H9 (cell line): ENCODE results near the gene THAP5. TPM values are rescaled to one million over a fixed set of nuclear protein-coding genes. Genes with fewer than 3 reads are reported as not detected.

Source experiments
- DNase-seq: peaks from one replicate; pipeline ENCODE4 v3.0.0-alpha.2; 2017
- H2AFZ ChIP-seq: one replicate; pipeline ENCODE4 v1.6.1; 2013; ENCODE audit warnings: mild to moderate bottlenecking, low read length, control low read depth, moderate library complexity
- H2AK5ac ChIP-seq: 2 replicates; pipeline ENCODE4 v1.6.1; 2013; ENCODE audit warnings: low read length, control low read depth, mixed read lengths; ENCODE audit not compliant: insufficient read length
- H2BK120ac ChIP-seq: one replicate; pipeline ENCODE4 v1.6.1; 2013; ENCODE audit warnings: low read depth, mild to moderate bottlenecking, low read length, control low read depth, inconsistent platforms; ENCODE audit not compliant: poor library complexity, severe bottlenecking
- H2BK12ac ChIP-seq: 2 replicates; pipeline ENCODE4 v1.6.1; 2013; ENCODE audit warnings: low read length, control low read depth, mixed read lengths, low read depth; ENCODE audit not compliant: insufficient read length
- H2BK15ac ChIP-seq: 2 replicates; pipeline ENCODE4 v1.6.1; 2013; ENCODE audit warnings: low read depth, low read length, control low read depth
- H2BK20ac ChIP-seq: one replicate; pipeline ENCODE4 v1.6.1; 2013; ENCODE audit warnings: low read depth, mild to moderate bottlenecking, low read length, control low read depth, inconsistent platforms; ENCODE audit not compliant: poor library complexity, severe bottlenecking
- H2BK5ac ChIP-seq: 2 replicates; pipeline ENCODE4 v1.6.1; 2013; ENCODE audit warnings: low read length, control low read depth, mixed read lengths; ENCODE audit not compliant: insufficient read length
- H3K14ac ChIP-seq: 2 replicates; pipeline ENCODE4 v1.6.1; 2013; ENCODE audit warnings: low read length, control low read depth; ENCODE audit not compliant: insufficient read depth
- H3K18ac ChIP-seq: 2 replicates; pipeline ENCODE4 v1.6.1; 2013; ENCODE audit warnings: low read depth, mild to moderate bottlenecking, mixed read lengths, low read length, control low read depth; ENCODE audit not compliant: insufficient read length
- H3K23ac ChIP-seq: 2 replicates; pipeline ENCODE4 v1.6.1; 2013; ENCODE audit warnings: low read length, control low read depth, mixed read lengths, low read depth; ENCODE audit not compliant: insufficient read length
- H3K23me2 ChIP-seq: 2 replicates; pipeline ENCODE4 v1.6.1; 2013; ENCODE audit warnings: low read depth, mild to moderate bottlenecking, mixed read lengths, low read length, control low read depth; ENCODE audit not compliant: insufficient read length, poor library complexity, severe bottlenecking
- H3K27ac ChIP-seq: 2 replicates; pipeline ENCODE4 v1.5.1; 2013; ENCODE audit warnings: low read length, control low read depth, mixed read lengths, low read depth; ENCODE audit not compliant: insufficient read length
- H3K27me3 ChIP-seq: 2 replicates; pipeline ENCODE4 v1.6.1; 2013; ENCODE audit warnings: low read length, control low read depth, inconsistent platforms; ENCODE audit not compliant: insufficient read depth
- H3K4ac ChIP-seq: 2 replicates; pipeline ENCODE4 v1.6.1; 2013; ENCODE audit warnings: low read depth, mild to moderate bottlenecking, control low read depth, inconsistent platforms, low read length, moderate library complexity
- H3K4me1 ChIP-seq: 2 replicates; pipeline ENCODE4 v1.6.1; 2013; ENCODE audit warnings: low read length, control low read depth, inconsistent platforms; ENCODE audit not compliant: insufficient read depth
- H3K4me2 ChIP-seq: 2 replicates; pipeline ENCODE4 v1.6.1; 2013; ENCODE audit warnings: low read length, control low read depth, mixed read lengths; ENCODE audit not compliant: insufficient read length, insufficient read depth
- H3K56ac ChIP-seq: 2 replicates; pipeline ENCODE4 v1.6.1; 2013; ENCODE audit warnings: low read depth, mild to moderate bottlenecking, mixed read lengths, low read length, control low read depth; ENCODE audit not compliant: insufficient read length
- H3K79me1 ChIP-seq: 2 replicates; pipeline ENCODE4 v1.6.1; 2013; ENCODE audit warnings: low read depth, mild to moderate bottlenecking, moderate library complexity, low read length, control low read depth, inconsistent platforms; ENCODE audit not compliant: insufficient read depth, poor library complexity, severe bottlenecking
- H3K79me2 ChIP-seq: 2 replicates; pipeline ENCODE4 v1.6.1; 2013; ENCODE audit warnings: low read length, control low read depth, inconsistent platforms; ENCODE audit not compliant: insufficient read depth
- H3K9ac ChIP-seq: 2 replicates; pipeline ENCODE4 v1.6.1; 2013; ENCODE audit warnings: low read length, control low read depth, mixed read lengths; ENCODE audit not compliant: insufficient read length; ENCODE audit errors: extremely low read depth
- H3K9me3 ChIP-seq: one replicate; pipeline ENCODE4 v1.6.1; 2013; ENCODE audit warnings: low read depth, low read length, inconsistent platforms; ENCODE audit not compliant: control insufficient read depth
- H3T11ph ChIP-seq: one replicate; pipeline ENCODE4 v1.6.1; 2013; ENCODE audit warnings: mild to moderate bottlenecking, low read length, control low read depth, inconsistent platforms
- H4K20me1 ChIP-seq: one replicate; pipeline ENCODE4 v1.6.1; 2013; ENCODE audit not compliant: control insufficient read depth, insufficient read length, insufficient read depth
- H4K5ac ChIP-seq: 2 replicates; pipeline ENCODE4 v1.6.1; 2013; ENCODE audit warnings: low read depth, mild to moderate bottlenecking, mixed read lengths, low read length, control low read depth; ENCODE audit not compliant: insufficient read length
- H4K8ac ChIP-seq: replicated peaks from 2 replicates; pipeline ENCODE4 v1.6.1; 2013; ENCODE audit warnings: low read length, control low read depth, mixed read lengths, low read depth; ENCODE audit not compliant: insufficient read length
- H4K91ac ChIP-seq: 2 replicates; pipeline ENCODE4 v1.6.1; 2013; ENCODE audit warnings: low read depth, mild to moderate bottlenecking, moderate library complexity, mixed read lengths, low read length, control low read depth; ENCODE audit not compliant: insufficient read length
- H3K27ac Mint-ChIP-seq, 3 experiments: 2 replicates in 2 of 3; 3 replicates in 1 of 3; pipeline ENCODE4 v1.8.0; 2020 to 2021; ENCODE audit warnings: mixed read lengths in 3 of 3, mild to moderate bottlenecking in 1 of 3, moderate library complexity in 1 of 3
- H3K27me3 Mint-ChIP-seq: 2 replicates; pipeline ENCODE4 v1.8.0; 2021; ENCODE audit warnings: low read depth, mild to moderate bottlenecking, moderate library complexity, mixed read lengths
- H3K36me3 Mint-ChIP-seq, 3 experiments: 2 replicates in 2 of 3; 3 replicates in 1 of 3; pipeline ENCODE4 v1.8.0; 2020 to 2021; ENCODE audit warnings: low read depth in 3 of 3, mixed read lengths in 3 of 3; ENCODE audit not compliant: insufficient read depth in 1 of 3
- H3K4me1 Mint-ChIP-seq, 2 experiments: 2 replicates each; pipeline ENCODE4 v1.8.0; 2020; ENCODE audit warnings: mixed read lengths in 2 of 2
- H3K4me3 Mint-ChIP-seq, 2 experiments: 2 replicates in 1 of 2; 3 replicates in 1 of 2; pipeline ENCODE4 v1.8.0; 2020 to 2021; ENCODE audit warnings: mild to moderate bottlenecking in 2 of 2, mixed read lengths in 2 of 2, moderate library complexity in 1 of 2
- H3K9me3 Mint-ChIP-seq, 2 experiments: 2 replicates in 1 of 2; 3 replicates in 1 of 2; pipeline ENCODE4 v1.8.0; 2020; ENCODE audit warnings: mild to moderate bottlenecking in 2 of 2, mixed read lengths in 2 of 2, moderate library complexity in 1 of 2
- CTCF ChIP-seq: fragments of 200-600 bp; sonication (generic); conservative IDR thresholded peaks from 3 replicates; pipeline ENCODE4 v1.8.0; 2021; ENCODE audit warnings: antibody characterized with exemption, mild to moderate bottlenecking
- WGBS: extraction: QIAGEN DNeasy Blood & Tissue Kit; methylation state at CpG from one replicate; pipeline ENCODE4 v1.1.7; 2013; ENCODE audit warnings: missing lambda C conversion rate, low lambda C conversion rate, mixed read lengths; ENCODE audit not compliant: insufficient read length; ENCODE audit errors: extremely low coverage; 5-methylcytosine and 5-hydroxymethylcytosine counted together
- total RNA-seq: library from RNA; stranded (reverse); gene quantifications from 2 replicates; pipeline ENCODE4 v1.2.1, GENCODE V29; 2021

The THAP5 gene
- total RNA-seq, 1 experiment from 2014 or later: 20.6 TPM

- Mint-ChIP-seq H3K27ac (peak overlapping the region in 2 of 3 experiments; percentile 11 to 61; a peak in 1 of 7 replicates), H3K4me3 (no peak overlapping the region), H3K9me3 (no peaks in the 10 kb centered on the region; a peak in 1 of 5 replicates), H3K27me3 (no peaks in the 10 kb centered on the region), H3K36me3 (no peaks in the 10 kb centered on the region), H3K4me1 (peaks cover 30% of the 10 kb centered on the region in 2 experiments)
- H2BK12ac ChIP-seq: no peak overlapping the region
- no peaks in the 10 kb centered on the region for H3K23me2 ChIP-seq
- H4K20me1 ChIP-seq: no peaks in the 10 kb centered on the region
- H3K79me2 ChIP-seq: no peaks in the 10 kb centered on the region
- H2AK5ac ChIP-seq: no peak overlapping the region
- no peak overlapping the region for H3K4me2 ChIP-seq
- H2AFZ ChIP-seq: peak overlapping the region; percentile 32
- H2BK5ac ChIP-seq: no peak overlapping the region
- H4K8ac ChIP-seq: no peak overlapping the region
- H4K91ac ChIP-seq: no peak overlapping the region
- H3T11ph ChIP-seq: no peak overlapping the region
- H3K79me1 ChIP-seq: no peaks in the 10 kb centered on the region
- H3K27ac ChIP-seq: no peak overlapping the region
- H3K14ac ChIP-seq: no peak overlapping the region
- no CpG with 5 or more reads among the region's 4 CpGs for WGBS
- no peak overlapping the region for H2BK20ac ChIP-seq
- no peak for TF ChIP-seq CTCF
- no peak for DNase-seq
- no peak overlapping the region for H4K5ac ChIP-seq
- peaks cover 10% of the 10 kb centered on the region; the same call in 1 of the 2 replicates for H3K4me1 ChIP-seq
- no peak overlapping the region for H3K9ac ChIP-seq
- H3K56ac ChIP-seq: no peak overlapping the region
- H2BK120ac ChIP-seq: no peak overlapping the region
- no peaks in the 10 kb centered on the region for H3K9me3 ChIP-seq
- no peak overlapping the region for H2BK15ac ChIP-seq
- no peak overlapping the region for H3K23ac ChIP-seq
- H3K4ac ChIP-seq: no peak overlapping the region
- no peak overlapping the region for H3K18ac ChIP-seq
- no peaks in the 10 kb centered on the region for H3K27me3 ChIP-seq
Observed at GRCh38 chr7:108613949-108614381, 44.5 kb upstream of the THAP5 start.
